ACC112 (cell line): Measurements from ENCODE around the gene TTLL10.
"Not testable (repeated sequence)": the region's sequence is repeated elsewhere in the genome, so short reads cannot be mapped to it uniquely, and the experiment has no call there.

ENCODE experiments used
- H2AFZ ChIP-seq: fragments of 200-600 bp; sonication (generic); one replicate; pipeline ENCODE4 v1.6.0; 2017; ENCODE audit warnings: antibody characterized with exemption, low read length; ENCODE audit not compliant: unreplicated experiment
- H3K27ac ChIP-seq: fragments of 200-600 bp; sonication (generic); 2 replicates; pipeline ENCODE4 v1.5.1; 2014; ENCODE audit warnings: low read depth, mild to moderate bottlenecking, antibody characterized with exemption, low read length, moderate library complexity
- H3K27me3 ChIP-seq: fragments of 200-600 bp; sonication (generic); 2 replicates; pipeline ENCODE4 v1.6.1; 2014; ENCODE audit warnings: mild to moderate bottlenecking, antibody characterized with exemption, low read length, moderate library complexity, mixed read lengths; ENCODE audit not compliant: insufficient read depth
- H3K36me3 ChIP-seq: fragments of 200-600 bp; sonication (generic); 2 replicates; pipeline ENCODE4 v1.6.1; 2016; ENCODE audit warnings: mild to moderate bottlenecking, antibody characterized with exemption, low read length, moderate library complexity, mixed read lengths; ENCODE audit not compliant: insufficient read depth
- H3K4me1 ChIP-seq: fragments of 200-600 bp; sonication (generic); one replicate; pipeline ENCODE4 v1.6.1; 2016; ENCODE audit warnings: low read length, mixed read lengths; ENCODE audit not compliant: insufficient read depth, unreplicated experiment, control insufficient read depth
- H3K4me3 ChIP-seq: fragments of 200-600 bp; sonication (generic); 2 replicates; pipeline ENCODE4 v1.5.1; 2014; ENCODE audit warnings: mild to moderate bottlenecking, low read depth, low read length
- H3K79me2 ChIP-seq: fragments of 200-600 bp; sonication (generic); one replicate; pipeline ENCODE4 v1.6.0; 2016; ENCODE audit warnings: low read length; ENCODE audit not compliant: control insufficient read depth, unreplicated experiment, insufficient read depth

Gene TTLL10

DNA sequence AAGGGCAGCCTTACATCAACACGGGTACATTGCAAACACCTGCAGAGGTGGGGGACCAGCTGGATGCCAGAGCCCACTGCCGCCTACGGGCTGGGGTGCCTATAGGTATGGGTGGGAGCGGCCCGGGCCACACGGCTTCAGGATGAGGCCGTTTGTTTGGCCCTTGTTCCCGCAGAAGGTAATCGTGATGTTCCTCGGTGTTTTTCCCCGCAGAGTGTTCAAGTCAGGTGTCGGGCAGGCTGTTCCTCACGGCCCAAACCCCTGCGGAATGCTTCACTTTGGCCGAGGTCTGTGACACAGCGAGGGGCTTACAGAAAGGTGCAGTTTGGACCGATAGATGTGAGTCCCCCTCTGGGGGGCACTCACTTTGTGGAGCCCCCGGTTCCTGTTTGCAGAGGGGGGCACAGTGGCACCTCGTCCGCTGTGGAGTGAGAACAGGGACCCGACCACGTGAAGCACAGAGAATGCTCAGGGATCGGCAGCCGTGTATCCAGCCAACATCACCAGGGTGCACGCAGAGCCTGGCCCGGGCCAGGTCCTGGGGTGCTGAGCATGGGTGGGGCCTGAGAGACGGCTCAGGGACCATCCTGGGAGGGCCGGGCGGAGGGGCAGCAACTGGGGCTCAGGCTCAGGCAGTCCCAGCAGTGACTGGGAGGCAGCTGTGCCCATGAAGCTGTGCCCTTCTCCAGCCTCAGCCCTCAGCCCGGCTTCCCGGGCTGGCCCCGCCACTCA is 453 bp upstream of the TTLL10 start:
- peaks cover 2% of the 10 kb centered on the region for H3K4me1 ChIP-seq
- H3K27me3 ChIP-seq: peaks cover 84% of the 10 kb centered on the region
- no peak overlapping the region for H3K27ac ChIP-seq
- H2AFZ ChIP-seq: no peak overlapping the region
- no peak overlapping the region for H3K4me3 ChIP-seq
- H3K79me2 ChIP-seq: no peaks in the 10 kb centered on the region
- no peaks in the 10 kb centered on the region for H3K36me3 ChIP-seq

DNA sequence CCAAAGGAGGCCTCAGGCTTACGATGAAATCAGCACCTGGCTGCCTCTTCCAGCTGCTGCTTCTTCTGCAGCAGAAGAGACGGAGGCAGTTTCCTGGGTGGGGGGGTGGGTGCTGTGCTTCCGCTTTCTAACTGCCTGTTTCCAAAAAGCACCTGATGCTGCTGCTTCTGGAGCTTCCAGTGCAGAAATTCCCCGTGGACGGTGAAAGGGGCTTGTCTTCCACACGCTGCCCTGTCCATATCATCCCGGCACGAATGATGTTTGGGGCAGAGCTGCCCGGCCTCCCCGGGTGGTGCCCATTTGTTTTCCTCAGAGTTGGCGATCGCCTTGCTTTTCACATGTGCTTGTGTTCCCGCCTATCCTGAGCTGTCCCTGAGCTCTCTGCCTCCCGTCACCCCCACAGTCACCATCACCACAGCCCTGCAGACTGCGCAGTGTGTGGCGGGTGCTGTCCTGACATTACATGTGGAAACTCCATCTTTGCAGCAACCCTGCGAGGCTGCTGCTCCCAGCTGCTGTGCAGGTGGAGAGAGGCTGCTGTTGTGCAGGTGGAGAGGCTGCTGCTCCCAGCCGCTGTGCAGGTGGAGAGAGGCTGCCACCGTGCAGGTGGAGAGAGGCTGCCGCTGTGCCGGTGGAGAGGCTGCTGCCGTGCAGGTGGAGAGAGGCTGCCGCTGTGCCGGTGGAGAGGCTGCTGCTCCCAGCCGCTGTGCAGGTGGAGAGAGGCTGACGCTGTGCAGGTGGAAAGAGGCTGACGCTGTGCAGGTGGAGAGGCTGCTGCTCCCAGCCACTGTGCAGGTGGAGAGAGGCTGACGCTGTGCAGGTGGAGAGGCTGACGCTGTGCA is 1.8 kb downstream of the TTLL10 start:
- no peak overlapping the region for H2AFZ ChIP-seq
- no peak overlapping the region for H3K4me3 ChIP-seq
- H3K36me3 ChIP-seq: no peaks in the 10 kb centered on the region
- no peak overlapping the region for H3K27ac ChIP-seq
- no peaks in the 10 kb centered on the region for H3K79me2 ChIP-seq
- peaks cover 63% of the 10 kb centered on the region for H3K27me3 ChIP-seq
- H3K4me1 ChIP-seq: peaks cover 2% of the 10 kb centered on the region

DNA sequence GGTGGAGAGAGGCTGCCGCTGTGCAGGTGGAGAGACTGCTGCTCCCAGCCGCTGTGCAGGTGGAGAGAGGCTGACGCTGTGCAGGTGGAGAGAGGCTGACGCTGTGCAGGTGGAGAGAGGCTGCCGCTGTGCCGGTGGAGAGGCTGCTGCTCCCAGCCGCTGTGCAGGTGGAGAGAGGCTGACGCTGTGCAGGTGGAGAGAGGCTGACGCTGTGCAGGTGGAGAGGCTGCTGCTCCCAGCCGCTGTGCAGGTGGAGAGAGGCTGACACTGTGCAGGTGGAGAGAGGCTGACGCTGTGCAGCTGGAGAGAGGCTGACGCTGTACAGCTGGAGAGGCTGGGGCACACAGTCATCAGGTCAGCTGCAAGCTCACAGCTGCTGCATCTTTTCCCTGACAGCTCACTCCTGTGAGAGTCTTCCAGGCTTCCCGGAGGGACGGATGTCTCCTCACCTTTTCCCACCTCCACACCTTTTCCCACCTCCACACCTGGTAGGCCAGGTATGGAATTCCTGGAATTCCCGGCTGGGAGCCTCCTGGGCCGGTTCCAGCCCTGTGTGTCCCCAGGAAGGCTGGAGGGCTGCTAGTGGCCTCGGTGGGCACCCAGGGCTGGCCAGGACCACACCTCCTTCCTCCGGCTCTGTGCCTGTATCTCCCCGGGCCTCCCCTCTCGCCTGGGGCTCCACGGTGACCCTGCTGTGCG is 2.5 kb downstream of the TTLL10 start:
- not testable (repeated sequence) for H3K4me3 ChIP-seq, H3K27ac ChIP-seq, H3K4me1 ChIP-seq, H3K36me3 ChIP-seq, H3K79me2 ChIP-seq, H2AFZ ChIP-seq
- peaks cover 55% of the 10 kb centered on the region for H3K27me3 ChIP-seq

DNA sequence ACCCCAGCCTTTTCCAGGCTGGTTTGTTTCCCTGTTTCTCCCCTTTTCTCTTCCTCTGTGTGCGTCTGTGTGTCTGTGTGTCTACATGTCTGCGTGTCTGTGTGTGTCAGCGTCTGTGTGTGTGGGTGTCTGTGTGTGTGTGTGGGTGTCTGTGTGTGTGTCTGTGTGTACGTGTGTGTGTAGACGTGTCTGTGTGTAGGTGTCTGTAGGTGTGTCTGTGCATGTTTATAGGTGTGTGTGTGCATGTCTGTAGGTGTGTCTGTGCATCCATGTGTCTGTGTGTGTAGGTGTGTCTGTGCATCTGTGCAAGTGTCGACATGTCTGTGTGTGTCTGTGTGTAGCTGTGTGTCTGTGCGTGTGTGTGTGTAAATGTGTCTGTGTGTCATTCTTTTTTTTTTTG is 3.3 kb downstream of the TTLL10 start:
- no peak overlapping the region for H3K4me3 ChIP-seq
- H3K4me1 ChIP-seq: peaks cover 2% of the 10 kb centered on the region
- no peaks in the 10 kb centered on the region for H3K79me2 ChIP-seq
- no peak overlapping the region for H3K27ac ChIP-seq
- H2AFZ ChIP-seq: no peak overlapping the region
- no peaks in the 10 kb centered on the region for H3K36me3 ChIP-seq
- peaks cover 48% of the 10 kb centered on the region for H3K27me3 ChIP-seq

DNA sequence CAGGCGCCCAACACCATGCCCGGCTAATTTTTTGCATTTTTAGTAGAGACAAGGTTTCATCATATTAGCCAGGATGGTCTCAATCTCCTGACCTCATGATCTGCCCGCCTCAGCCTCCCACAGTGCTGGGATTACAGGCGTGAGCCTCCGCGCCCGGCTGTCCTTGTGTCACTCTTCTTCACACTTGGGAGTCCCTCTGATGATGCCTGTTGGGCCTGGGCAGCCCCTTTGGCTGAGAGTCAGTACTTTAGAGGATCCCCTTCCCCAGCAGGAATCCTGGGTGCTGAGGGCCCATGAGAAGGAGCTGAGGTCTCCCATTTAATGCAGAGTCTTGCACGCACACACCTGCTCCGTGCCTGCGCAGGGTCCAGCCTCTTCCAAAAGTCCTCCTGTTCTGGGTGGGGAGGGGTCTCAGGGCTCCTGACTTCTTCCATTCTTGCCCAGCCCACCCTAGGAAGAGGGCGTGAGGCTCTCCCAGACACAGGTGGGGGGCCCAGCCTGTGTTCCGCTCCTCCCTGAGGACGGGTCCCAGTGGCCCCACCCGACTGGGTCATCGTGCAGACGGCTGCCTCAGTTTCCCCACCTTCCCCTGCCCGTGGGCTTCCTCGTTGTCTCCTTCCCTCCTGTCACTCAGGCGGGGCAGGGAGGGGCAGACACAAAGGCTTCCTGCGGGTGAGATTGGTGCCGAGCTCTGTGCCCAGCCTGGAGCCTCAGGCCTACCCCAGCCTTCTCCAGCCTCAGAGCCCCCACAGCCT is 3.9 kb downstream of the TTLL10 start:
- peaks cover 2% of the 10 kb centered on the region for H3K4me1 ChIP-seq
- no peaks in the 10 kb centered on the region for H3K79me2 ChIP-seq
- H3K27me3 ChIP-seq: peaks cover 43% of the 10 kb centered on the region
- no peaks in the 10 kb centered on the region for H3K36me3 ChIP-seq
- no peak overlapping the region for H3K4me3 ChIP-seq
- no peak overlapping the region for H3K27ac ChIP-seq
- H2AFZ ChIP-seq: no peak overlapping the region

DNA sequence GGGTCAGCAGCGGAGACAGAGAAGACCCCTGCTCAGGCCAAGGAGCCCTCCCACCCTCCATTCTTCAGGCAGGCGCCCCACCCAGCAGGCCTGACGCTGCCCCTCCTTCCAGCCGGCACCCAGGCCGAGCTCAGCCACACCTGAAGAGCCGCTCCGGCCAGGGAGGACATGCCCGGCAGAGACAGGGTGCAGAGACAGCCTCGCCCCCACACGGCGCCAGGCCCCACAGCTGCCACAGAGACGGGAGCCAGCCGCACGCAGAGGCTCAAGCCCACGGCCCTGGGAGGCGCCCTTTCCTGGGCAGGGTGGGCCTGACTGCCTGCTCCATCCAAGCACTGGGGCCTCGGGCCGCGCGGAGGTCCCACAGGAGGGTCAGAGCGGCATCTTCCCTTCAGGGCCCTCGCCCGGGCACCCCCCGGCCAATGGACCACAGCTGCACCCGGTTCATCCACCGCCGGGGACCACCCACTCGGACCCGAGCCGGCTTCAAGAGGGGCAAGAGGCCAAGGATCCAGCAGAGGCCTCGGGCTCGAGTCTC is 5.2 kb downstream of the TTLL10 start:
- no peak overlapping the region for H3K27ac ChIP-seq
- H3K79me2 ChIP-seq: no peaks in the 10 kb centered on the region
- no peaks in the 10 kb centered on the region for H3K36me3 ChIP-seq
- no peaks in the 10 kb centered on the region for H3K4me1 ChIP-seq
- no peak overlapping the region for H2AFZ ChIP-seq
- peaks cover 32% of the 10 kb centered on the region for H3K27me3 ChIP-seq
- H3K4me3 ChIP-seq: no peak overlapping the region

DNA sequence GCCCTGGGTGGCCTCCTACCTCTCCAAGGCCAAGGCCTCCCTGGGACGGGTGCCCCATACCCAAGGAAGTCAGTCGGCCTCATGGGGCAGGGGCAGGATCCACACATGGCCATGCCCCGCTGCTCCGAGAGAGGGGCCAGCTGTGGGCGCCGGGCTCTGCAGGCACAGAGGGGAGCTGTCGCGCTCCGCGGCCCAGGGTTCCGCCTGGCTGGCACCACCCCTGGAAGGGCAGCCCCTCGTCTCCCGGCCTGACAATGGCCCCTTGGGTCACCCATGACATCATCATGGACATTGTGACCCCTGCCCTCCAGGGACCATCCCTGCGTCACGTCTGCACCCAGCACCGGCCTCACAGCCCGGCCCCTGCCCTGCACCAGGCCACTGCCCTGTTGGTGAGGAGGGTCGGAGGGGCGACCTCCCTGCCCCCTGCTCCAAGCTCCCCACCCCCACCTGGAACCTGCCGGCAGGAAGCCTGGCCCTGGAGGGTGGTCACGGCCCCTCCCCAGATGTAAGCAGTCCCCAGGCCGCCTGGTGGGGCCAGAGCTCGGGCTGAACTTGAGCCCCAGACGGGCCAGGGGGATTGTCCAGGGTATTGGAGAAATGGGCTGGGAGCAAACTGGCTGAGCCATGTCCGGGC is 5.8 kb downstream of the TTLL10 start:
- Histone ChIP-seq H3K79me2 (no peaks in the 10 kb centered on the region), H3K4me1 (no peaks in the 10 kb centered on the region), H3K27me3 (peaks cover 26% of the 10 kb centered on the region), H3K27ac (no peak overlapping the region), H3K36me3 (no peaks in the 10 kb centered on the region), H2AFZ (no peak overlapping the region), H3K4me3 (no peak overlapping the region)

DNA sequence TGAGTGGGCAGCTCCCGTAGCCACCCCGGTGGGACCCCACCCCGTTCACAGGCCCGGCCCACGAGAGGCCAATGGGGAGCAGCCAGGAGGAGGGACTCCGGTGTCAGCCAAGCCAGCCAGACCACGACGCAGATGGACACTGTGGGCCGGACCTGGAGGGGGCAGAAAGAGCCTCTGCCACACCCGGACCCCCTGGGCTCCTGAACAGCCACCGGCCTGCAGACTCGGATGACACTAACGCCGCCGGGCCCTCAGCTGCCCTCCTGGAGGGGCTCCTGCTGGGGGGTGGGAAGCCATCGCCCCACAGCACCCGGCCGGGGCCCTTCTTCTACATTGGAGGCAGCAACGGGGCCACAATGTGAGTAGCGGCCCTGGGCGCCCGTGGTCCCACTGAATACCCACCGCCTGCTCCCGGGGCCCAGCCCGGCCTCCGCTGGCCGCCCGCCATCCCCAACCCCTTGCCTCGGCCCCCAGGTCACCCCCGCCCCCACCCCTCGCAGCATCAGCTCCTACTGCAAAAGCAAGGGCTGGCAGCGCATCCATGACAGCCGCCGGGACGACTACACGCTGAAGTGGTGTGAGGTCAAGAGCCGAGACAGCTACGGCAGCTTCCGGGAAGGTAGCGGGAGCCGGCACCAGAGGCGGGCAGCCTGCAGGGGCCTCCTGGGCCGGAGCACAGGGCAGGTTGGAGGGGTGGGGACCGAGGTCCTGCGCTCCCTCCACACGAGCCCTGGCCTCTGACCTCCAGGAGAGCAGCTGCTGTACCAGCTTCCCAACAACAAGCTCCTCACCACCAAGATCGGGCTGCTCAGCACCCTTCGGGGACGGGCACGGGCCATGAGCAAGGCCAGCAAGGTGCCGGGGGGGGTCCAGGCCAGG is 6.5 kb downstream of the TTLL10 start:
- H3K79me2 ChIP-seq: no peaks in the 10 kb centered on the region
- H3K27ac ChIP-seq: no peak overlapping the region
- no peaks in the 10 kb centered on the region for H3K4me1 ChIP-seq
- no peaks in the 10 kb centered on the region for H3K36me3 ChIP-seq
- no peak overlapping the region for H3K4me3 ChIP-seq
- H2AFZ ChIP-seq: no peak overlapping the region
- H3K27me3 ChIP-seq: peaks cover 24% of the 10 kb centered on the region

DNA sequence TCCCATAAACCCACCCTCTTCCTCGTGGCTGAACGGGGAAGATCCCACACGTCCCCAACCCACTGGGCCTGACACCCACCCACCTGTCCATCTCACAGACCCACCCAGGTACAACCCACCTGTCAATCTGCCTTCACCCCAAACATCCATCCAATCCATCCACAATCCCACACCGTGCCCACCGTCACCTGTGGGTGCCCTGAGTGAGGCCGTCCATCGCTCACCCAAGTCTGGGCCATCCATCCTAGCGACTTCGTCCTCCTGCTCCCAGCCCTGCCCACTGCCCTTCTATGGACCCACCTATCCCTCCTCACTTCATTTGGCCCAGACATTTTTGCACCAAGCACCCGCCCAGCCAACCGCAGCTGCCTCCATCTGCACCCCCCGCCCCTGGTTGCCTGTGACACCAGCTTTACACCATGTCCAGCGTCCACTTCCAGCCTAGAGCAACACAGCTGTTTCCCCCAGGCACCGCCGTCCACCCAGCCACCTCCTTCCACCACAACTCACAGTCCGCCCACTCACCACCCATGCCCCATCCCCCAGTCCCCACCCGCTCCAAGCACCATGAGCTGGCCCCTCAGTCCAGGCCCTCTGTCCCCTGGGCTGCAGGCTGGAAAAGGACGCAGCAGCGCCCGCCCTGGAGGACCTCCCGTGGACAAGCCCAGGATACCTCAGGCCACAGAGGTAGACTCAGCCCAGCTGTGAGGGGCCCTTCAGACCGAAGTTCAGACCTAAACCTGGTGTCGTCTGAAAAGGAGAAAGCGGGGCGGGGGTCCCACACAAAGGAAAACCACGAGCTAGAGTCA is 7.7 kb downstream of the TTLL10 start:
- peaks cover 14% of the 10 kb centered on the region for H3K27me3 ChIP-seq
- H3K79me2 ChIP-seq: no peaks in the 10 kb centered on the region
- H3K4me3 ChIP-seq: no peak overlapping the region
- no peak overlapping the region for H3K27ac ChIP-seq
- no peak overlapping the region for H2AFZ ChIP-seq
- H3K4me1 ChIP-seq: no peaks in the 10 kb centered on the region
- no peaks in the 10 kb centered on the region for H3K36me3 ChIP-seq
